ENCODE data around the gene TEX13B.

The TEX13B gene

GRCh38 chrX:107936434-107936730 lies 45.8 kb downstream of the TEX13B start:
- TF ChIP-seq, protein P1, sequence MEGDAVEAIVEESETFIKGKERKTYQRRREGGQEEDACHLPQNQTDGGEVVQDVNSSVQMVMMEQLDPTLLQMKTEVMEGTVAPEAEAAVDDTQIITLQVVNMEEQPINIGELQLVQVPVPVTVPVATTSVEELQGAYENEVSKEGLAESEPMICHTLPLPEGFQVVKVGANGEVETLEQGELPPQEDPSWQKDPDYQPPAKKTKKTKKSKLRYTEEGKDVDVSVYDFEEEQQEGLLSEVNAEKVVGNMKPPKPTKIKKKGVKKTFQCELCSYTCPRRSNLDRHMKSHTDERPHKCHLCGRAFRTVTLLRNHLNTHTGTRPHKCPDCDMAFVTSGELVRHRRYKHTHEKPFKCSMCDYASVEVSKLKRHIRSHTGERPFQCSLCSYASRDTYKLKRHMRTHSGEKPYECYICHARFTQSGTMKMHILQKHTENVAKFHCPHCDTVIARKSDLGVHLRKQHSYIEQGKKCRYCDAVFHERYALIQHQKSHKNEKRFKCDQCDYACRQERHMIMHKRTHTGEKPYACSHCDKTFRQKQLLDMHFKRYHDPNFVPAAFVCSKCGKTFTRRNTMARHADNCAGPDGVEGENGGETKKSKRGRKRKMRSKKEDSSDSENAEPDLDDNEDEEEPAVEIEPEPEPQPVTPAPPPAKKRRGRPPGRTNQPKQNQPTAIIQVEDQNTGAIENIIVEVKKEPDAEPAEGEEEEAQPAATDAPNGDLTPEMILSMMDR (IDR thresholded peaks at IDR 0.05; ENCODE audit: borderline replicate concordance, insufficient read depth, low read depth, low read length), result no peak
- H3K4me3 ChIP-seq (ENCODE audit: low read depth, low read length), result no peak overlapping the region

DNA sequence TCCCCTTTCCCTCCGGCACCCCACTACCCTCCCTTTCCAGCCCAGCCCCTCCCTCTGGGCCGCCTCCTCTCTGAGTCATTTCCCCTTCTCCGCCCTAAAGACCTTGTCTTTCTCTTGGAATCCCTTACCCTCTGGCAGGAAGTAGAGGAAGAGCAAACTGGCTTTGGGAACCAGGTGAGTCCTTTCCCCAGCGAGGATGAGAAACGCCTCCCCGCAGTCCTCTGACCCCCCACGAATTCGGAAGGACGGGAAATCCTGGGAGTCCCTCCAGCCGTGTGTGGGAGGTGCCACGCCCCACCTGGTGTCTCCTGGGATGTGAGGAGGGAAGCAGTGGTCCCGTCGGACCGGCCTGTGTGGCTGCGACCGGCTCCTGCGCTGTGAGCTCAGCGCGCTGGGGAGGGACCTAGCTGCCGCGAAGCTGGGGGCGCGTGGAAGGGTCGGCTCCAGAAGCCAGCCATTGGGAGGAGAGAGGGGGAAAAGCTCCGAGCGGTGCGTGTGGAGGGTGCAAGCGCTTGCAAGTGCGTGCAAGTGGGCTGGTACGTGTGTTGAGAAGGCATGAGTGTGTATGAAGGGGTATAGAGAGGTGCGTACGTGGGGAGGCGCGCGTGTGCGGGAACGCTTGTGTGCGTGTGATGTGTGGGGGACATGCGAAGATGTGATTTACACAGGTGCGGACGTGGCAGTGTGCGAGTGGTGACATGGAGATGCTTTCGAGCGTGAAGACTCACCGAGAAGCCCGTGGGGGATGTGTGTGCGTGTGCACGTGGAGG lies 46.3 kb downstream of the TEX13B start:
- TF ChIP-seq, protein P1 (IDR thresholded peaks at IDR 0.05; ENCODE audit: borderline replicate concordance, insufficient read depth, low read depth, low read length), result no peak
- H3K4me3 ChIP-seq (ENCODE audit: low read depth, low read length), result no peak overlapping the region

DNA sequence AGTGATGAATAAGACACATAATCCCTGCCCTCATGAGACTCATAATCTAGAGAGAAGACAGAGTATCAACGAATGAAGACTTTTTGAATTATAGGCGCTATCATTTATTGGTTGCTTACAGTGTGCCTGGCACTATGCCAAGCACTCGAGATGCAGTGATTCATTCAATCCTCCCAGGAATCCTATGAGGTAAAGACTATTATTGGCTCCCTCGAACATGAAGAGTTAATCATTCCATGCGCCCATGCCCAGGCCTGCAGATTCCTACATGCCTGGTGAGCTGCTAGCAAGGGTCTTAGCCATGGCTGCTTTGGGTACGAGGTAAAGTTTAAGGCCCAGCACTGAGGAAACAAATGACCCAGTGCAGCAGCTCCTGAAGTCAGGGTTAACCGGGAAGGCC lies 47.0 kb downstream of the TEX13B start:
- H3K4me3 ChIP-seq (ENCODE audit: low read depth, low read length), result no peak overlapping the region
- TF ChIP-seq, protein P1 (IDR thresholded peaks at IDR 0.05; ENCODE audit: borderline replicate concordance, insufficient read depth, low read depth, low read length), result no peak

DNA sequence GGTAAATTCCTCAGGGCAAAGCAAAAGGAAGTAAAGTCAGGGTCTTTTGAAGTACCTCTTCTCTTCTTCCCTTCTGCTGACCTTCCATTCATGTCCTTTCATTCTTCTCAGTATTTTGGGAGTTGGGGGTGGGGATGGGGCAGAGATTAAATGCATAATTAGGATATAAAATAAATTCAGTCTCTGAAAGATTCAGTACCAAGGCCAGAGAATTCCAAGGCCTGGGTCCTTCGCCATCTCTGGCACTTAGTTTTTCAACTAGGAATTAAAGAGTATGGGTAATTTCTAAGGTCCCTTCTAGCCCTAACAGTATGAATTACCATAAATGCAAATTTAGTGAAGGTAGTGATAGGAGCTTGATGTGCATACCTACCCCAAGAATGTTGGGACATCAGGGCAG lies 47.9 kb downstream of the TEX13B start:
- no peak overlapping the region for H3K4me3 ChIP-seq (ENCODE audit: low read depth, low read length)
- TF ChIP-seq, protein P1 (IDR thresholded peaks at IDR 0.05; ENCODE audit: borderline replicate concordance, insufficient read depth, low read depth, low read length), result no peak

All from GM12875 (cell line).